Right renal pelvis (tissue), 4 donors: ENCODE data around the gene MAP2K5. TPM values are rescaled to one million over a fixed set of nuclear protein-coding genes. Genes with fewer than 3 reads are reported as not detected.

ENCODE experiments used
- DNase-seq, 4 donors: peaks; one replicate each; pipeline ENCODE4 v3.0.0-alpha.2; 2013; ENCODE audit warnings: low read depth in 4 of 4, low spot score in 3 of 4, missing footprints in 1 of 4
- polyA plus RNA-seq, 4 donors: library from polyadenylated mRNA; unstranded; fragments of 120-200 nt; gene quantifications; one replicate each; pipeline ENCODE4 v1.2.1, GENCODE V29; 2013; ENCODE audit not compliant: insufficient read length in 4 of 4

MAP2K5 gene
- polyA plus RNA-seq, 4 donors, result 19.0 to 23.9 (median 22.1) TPM

DNA sequence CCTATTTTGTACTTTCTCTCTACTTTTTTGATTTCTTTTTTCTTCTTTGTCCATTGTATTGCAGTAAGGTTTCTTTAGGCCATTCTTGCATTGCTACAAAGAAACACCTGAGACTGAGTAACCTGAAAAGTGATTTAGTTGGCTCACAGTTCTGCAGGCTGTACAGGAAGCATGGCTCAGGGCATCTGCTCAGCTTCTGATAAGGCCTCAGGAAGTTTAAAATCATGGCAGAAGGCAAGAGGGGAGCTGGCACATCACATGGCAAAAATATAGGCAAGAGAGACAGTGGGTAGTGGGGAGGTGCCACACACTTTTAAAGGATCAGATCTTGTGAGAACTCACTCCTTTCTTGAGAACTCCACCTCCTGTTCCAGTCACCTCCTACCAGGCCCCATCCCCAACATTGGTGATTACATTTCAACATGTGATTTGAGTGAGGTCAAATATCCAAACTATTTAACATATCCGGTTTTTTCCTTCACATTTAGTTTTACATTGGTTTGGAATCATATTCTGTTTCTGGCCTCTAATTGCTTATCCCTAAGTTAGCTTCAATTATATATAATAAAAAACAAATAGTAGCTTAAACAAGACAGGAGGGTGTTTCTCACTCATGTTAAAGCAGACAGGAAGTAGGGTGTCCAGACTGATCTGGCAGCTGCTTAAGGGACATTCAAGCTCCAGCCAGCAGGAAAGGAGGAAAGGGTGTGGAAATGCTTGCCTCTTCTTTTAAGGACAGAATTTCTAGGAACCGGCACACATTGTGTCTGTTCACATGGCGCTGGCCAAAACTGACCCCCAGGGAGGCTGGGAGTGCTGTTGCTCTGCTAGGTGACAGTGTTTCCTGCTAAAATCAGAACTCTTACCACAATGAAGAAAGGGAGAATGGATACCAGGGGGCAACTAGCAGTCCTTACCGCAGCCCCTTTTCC, 254.0 kb downstream of the MAP2K5 start:
- no peak for DNase-seq

DNA sequence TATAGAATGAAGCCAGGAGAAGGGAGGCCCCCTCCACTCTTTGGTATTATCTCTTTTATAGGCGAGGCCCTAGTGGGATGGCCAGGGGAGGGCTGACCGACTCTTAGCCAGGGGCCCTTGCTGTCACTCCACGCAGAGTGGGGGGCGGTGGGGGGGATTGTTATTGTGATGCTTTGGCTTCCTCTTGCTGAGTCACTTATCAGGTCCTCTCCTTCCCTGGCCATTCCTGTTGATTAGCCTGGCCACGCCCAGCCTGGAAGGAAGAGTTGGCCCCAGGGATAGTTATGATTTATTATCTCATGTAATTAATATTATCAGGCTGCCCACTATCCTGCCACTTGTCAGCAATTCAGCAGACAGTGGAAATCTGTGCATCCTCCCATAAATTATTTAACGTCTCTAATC, 257.3 kb downstream of the MAP2K5 start:
- no peak for DNase-seq

DNA sequence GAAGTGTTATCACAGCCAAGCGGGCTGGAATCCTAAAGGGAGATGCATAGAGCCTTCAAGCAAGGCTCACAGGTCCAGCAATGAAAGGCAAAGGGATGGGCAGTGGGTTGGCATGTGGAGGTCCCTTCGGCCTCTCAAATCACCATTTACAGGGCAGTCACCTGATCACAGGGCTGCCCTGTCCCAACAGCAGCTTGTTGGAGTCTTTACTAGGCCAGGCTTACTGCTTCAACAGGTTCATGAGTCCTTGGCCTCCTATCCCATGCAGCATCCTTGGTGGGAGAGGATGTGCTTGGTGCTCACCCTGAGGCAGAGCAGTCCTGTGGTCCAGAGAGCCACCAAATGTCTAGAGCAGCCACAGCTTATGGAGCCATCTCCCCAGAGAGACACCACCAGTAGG, 258.6 kb downstream of the MAP2K5 start:
- DNase-seq, result no peak

DNA sequence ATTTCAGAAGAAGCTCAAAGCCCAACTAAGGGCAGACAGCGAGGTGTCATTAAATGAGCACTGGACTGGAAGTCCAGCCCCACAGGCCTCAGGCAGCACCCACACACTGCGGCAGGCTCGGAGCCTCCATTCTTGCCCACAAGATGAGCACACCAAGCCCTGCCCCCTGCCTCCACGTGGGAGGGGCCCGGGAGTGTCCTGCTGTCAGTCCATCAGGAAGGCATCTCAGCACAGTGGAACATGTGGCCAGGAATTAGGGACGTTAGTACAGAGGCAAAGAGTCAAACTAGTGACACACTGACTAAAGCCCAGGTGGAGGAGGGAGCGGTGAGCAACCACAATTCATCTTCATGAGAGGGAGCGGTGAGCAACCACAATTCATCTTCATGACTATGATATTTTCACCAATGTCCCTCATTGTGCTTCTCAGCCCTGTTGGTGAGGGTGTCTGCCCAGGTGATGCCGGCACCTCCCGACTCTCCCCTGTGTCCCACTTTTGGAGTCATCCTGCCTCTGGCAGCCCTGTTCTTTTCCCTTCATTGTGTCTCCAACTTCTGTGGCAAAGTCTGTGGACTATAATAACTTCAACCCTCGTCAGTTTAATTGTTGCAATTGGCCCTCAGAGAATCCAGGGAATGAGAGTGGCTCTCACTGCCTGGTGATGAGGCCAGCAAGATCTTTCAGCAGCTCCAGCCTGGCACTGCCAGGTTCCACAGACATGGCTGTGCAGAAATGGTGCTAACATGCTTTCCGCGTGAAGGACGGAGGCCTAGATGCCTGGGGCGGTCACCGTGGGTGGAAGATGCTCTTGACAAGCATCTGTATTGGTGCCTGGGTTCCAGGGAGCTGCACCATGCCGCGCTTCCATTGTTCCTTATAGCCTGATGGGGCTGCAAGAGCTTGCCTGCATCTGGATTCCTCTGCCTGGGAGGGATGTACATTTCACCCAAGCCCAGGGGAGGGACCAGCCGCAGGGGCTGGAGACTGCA, 259.7 kb downstream of the MAP2K5 start:
- no peak for DNase-seq

DNA sequence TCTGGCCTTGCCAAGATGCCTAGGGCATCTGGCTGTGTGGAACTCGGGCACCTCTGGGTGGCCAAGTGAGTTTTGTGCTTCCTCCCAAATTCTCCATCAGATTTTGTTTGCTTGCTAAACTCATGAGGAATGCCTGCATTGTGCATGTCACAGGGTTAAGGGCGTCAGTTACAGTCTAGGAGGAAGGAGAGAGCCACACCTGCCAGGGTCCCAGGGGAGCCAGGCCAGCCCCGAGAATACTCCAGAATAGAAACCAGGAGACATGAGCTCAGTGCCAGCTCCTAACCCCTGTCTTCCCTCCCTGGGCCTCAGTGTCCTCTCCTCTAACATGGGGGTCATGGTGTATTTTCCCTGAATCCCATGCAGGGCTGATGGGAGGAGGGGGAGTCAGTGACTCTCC, 260.8 kb downstream of the MAP2K5 start:
- no peak for DNase-seq

DNA sequence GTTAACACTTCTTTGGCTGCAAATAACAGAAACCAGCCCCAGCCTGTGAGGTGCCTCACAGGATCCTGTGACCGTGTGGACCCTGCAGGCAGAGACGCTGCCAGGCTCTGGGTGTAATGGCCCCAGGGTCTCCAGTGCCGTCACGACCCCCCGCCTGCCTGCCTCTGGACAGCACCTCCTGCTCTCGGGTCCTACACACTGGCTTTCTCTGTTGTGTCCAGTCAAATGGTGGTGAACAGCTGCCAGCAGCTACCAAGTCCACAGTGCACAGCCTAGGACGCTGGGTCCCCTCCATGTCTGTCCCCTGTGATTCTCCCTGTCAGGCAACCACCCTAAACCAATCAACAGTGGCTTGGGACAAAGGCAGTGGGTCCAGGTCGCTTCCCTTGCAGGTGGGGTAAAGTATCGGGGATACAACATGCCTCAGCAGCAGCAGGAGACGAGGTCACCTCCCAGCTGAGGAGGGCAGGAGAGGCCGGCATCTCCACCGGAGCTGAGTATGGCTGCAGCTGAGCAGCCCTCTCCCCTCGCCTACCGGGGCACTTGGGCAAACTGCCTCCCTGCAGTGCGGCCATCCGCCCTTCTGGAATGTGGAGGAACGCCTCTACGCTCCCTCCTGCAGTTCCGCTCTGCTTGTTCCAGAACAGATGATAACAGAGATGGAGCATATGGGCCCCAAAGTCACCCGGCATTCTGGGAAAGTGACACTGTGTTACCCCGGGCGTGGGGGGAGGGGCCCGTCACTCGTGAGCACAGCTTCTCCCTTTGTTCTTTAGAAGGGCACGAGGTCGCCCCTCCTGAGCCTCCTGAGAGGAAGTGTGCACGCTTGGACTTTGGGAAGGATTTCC, 261.7 kb downstream of the MAP2K5 start:
- DNase-seq, result no peak

DNA sequence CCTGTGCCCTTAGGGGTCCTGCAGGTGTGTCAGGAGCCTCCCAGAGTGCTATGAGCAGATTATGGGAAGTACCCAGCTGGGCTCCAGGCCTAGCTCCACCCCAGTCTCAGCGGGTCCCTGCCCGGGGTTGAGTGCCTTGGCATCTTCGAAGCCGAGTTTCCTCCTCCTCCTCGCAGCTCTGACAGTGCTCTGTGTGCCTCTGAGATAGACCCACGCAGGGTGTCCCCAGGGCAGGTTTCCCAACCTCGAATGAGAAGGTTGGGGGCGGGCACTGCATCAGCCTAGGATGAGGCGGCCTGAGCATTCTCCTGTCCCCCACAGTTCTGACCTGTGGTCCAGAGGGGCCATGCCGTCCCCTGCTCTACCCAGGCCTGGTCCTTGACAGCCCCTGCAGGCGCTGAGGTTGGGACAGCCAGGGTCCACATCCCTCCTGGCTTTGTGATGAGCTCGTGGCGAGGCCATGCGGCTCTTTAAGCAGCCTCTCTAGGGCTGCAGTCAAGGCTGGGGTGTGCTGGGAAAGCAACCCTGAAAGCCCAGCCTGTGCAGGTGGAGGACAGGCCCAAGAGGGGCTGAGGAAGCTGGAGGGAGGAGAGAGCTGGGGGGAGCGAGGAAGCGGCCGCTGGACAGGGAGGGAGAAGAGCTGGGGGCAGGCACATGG, 262.6 kb downstream of the MAP2K5 start:
- DNase-seq, result no peak

DNA sequence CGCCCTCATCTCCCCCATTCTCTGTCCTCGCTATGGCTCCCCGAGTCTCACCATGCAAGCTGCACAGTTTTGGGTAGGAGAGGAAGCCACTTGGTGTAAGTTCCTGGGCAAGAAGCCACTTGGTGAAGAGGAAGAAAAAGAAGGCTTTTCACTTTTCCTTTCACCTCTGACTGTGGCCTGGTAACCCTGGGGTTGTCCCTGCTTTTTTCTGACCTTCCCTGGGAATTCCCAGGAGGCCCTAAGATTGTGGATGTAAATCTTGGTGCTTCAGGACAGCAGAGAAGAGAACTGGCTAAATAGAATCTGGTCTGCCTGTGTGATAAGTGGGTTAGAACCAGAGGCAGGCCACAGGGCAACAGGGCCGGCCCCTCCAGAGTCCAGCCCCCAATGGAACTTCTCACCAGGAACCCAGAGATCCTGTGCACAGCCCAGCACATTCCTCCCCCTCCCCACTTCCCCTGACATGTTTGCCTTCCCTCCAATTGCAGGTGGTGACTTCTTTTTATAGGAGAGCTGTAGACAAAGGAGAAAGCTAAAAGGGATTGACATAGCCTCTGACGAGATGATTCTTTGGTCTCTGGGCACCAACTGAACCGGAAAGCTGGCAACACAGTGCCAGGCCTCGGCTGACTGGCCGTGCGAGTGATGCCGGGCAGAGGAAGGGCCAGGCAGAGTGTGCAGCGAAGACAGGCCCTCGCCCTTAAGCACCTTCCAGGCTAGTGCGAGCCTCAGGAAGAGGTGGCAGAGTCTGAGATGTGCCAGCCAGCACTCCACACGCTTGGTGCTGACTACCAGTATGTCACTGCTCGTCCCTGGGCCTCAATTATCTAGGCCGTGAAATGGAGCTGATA, 263.4 kb downstream of the MAP2K5 start:
- DNase-seq, result no peak

DNA sequence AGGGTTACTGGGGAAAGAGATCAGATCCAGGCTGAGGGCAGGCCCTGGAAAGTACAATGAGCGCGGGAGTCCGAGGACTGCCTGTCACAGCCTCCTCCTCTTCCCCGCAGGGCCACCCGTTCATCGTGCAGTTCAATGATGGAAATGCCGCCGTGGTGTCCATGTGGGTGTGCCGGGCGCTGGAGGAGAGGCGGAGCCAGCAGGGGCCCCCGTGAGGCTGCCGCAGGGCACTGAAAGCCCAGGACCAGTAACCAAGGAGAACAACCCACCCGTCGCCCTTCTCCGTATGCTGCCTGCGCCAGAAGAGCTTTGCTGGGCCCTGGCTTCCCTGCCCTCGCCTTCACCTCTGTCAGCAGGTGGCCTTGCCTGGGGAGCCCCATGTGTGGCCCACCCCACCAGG, 264.0 kb downstream of the MAP2K5 start:
- no peak for DNase-seq

DNA sequence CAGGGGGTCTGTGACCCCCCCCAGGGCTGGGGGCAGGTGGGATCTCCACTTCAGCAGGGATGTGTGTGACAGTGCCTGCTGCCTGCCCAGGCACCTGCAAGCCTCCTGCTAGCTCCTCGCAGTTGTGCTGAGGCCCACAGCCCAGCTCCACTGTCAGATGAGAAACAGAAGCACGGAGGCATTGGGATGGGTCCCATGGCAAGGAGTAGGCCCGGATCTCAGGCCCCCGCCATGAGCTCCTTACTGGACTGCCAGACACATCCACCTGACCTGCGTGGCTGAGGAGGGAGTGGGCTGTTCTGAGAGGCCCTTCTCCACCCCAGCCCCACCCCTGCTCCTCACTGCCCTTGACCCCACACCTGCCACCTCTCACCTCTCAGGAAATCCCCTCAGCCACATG, 264.6 kb downstream of the MAP2K5 start:
- no peak for DNase-seq

DNA sequence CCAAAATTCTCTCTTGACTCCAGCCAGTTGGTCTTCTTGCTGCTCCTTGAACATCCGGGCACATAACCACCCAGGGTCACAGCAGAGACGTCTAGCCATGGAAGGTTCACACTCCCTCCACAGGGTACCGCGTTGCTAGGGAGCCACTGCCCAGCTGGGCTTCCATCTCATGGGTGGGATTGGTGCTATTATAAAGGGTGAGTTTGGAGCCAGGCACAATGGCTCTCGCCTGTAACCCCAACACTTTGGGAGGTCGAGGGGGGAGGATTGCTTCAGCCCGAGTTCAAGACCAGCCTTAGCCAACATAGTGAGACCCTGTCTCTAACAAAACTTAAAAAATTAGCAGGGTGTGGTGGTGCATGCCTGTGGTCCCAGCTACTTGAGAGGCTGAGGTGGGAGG, 265.3 kb downstream of the MAP2K5 start:
- no peak for DNase-seq

DNA sequence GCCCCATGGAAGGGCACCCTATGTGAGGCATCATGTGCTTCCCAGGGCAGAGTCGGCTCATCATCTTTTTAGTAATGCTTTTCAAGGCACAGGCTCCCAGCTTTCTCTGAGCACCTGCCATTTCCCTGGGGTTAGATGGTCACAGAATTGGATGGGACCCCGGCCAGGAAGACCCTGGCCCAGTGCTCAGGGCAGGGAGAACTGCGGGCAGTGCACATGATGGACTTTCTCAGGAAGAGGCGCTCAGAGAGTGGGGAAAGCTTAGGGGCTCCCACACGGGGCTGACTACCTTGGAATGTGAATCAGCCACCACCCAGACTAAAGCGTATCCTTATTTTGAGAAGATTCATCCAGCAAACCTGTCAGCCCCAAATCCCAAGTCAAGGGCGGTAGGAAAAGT, 266.3 kb downstream of the MAP2K5 start:
- DNase-seq, result no peak

DNA sequence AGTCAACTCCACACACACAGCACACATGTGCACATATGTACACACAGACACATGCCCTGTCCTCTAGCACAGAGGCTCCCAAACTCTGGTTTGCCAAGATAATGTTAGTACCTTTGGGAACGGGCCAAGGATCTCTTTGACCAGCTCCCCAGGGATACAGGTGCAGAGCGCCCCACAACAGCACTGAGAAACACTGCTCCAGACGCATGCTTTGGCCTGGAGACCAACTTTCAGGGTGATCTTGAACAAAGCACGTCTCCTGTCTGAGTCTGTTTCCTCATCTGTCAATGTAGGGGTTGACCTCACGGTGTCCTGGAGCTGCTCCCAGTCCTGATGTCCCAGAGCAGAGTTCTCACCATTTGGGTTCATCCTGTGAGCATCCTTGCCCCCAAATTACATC, 266.9 kb downstream of the MAP2K5 start:
- DNase-seq, result no peak

DNA sequence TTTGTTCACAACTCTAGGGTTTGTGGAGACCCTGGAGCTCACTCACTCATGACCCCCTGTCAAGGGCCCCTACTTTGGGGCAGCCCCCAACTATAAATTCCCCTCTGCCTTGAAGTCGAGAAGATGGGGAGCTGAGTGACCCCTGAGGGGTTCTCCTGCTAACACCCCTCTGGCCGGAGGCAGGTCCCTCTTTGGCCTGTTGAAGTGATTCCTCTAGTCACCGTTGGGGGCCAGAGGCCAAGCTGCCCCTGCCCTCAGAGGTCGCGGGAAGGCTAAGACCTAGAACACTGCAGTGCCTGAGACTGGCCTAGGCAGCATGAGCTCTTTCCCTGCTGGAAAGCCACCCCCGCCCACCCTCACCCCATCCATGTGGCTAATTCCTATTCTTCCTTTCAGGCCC, 267.4 kb downstream of the MAP2K5 start:
- DNase-seq, result no peak

DNA sequence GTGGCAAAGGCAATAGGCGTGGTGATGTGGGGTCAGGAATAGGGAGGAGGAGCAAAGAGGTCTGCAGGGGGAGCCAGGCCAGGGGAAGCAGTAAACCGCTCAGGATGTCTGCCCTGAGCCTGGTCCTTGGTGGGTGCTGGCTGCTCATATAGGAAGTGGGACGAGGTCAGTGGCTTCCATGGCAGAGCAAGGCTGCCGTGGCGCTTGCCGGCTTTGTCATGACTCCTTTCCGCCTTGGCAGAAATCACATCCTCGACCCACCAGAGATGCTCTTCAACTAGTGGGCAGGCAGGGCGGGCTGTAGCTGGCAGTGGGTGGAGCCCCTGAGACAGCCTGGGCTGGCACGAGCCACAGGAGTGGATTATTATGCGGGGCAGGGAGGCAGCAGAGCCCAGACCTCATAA, 269.7 kb downstream of the MAP2K5 start:
- no peak for DNase-seq

DNA sequence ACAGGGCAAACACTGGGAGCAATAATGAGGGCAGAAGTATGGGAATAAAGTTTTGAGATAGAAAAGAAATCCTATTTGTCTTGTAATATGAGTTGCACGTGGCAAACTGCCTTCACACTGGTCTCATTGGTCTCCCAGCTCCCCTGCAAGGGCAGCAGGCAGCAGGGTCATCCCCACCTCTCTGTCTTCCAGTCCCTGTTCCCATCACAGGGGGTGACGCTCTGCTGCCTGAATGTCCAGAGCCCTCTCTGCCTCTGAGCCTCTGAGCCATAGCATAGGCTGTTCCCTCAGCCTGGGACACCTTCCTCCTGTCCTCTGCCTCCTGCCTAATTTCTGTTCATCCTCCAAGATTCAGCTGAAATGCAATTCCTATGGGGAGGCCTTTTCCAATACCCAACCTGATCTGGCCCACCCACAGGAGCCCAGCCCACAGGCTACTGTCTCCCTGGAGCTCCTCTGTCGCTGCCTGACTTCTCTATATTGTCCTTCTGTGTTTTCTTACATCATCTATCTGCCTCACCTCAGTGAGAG, 270.7 kb downstream of the MAP2K5 start:
- no peak for DNase-seq

DNA sequence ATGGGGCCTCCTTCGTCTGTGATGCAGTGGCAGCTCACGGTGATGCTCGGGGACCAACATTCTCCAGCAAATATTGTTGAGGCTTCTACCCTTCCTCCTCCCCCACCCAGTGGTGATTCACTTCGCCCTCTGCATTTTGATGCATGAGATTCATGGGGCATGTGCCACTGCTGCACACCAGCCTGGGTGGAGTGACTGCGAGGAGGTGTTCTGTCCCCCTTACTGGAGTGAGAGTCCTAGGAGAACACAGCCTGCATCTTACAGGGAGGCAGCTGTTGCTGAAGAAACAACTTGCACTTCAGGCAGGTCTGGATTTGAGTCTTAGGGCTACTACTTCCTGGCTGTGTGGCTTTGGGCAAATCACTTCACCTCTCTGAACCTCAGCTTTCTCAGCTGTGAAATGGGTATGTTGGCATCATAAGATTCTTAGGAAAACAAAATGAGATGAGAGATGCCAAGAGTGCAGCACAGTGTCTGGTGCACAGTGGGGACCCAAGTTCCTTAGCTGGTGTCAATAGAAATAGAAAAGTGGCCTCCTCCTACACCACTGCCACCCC, 272.6 kb downstream of the MAP2K5 start:
- DNase-seq, result no peak

DNA sequence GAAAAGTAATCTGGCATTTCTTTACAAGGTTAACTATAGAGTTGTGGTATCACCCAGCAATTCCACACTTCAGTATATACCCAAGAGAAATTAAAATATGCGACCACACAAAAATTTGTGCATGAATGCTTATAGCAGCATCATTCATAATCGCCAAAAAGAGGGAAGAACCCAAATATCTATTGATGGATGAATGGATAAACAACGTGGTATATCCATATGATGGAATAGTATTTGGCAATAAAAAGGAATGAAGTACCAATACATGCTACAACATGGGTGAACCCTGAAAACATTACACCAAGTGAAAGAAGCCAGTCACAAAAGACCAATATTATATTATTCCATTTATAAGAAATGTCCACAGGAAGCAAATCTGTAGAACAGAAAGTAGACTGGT, 274.2 kb downstream of the MAP2K5 start:
- DNase-seq, result no peak

DNA sequence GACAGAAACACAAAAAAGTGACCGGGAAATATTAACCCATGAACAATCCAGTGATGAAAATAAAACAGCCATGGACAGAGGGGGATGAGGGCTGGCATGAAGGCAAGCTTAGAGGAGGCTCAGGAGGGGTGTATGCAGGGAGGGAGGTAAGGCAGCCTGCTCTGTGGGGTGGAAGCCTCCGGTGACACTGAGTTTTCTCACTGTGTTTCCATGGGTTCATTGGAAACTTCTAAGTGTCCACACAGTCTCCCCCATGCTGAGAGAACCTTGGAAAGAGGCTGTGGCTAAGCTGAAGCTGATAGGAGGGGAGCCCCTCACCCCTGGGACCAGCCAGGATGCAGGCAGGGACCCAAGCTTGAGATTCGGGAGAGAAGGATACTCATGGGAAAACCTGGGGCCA, 276.0 kb downstream of the MAP2K5 start:
- no peak for DNase-seq
